ENCODE measurements around the gene TAF4B.
"Not testable (repeated sequence)": the region's sequence is repeated elsewhere in the genome, so short reads cannot be mapped to it uniquely, and the experiment has no call there.

Gene TAF4B

GRCh38 chr18:26226229-26227050, at the start of gene TAF4B:
Gene TAF4B (plus strand): TSS chr18:26226445. CDS start chr18:26226934, 489 bp downstream.
- peak; percentile 90 to 94 (median 92) for DNase-seq (ENCODE audit: low read depth in 2 of 3, low spot score in 2 of 3)

GRCh38 chr18:26181343-26181826, 44.9 kb upstream of the TAF4B start:
- DNase-seq (ENCODE audit: low read depth in 2 of 3, low spot score in 2 of 3): no peak

- DNase-seq (ENCODE audit: low read depth in 2 of 3, low spot score in 2 of 3): no peak
These were observed 42.7 kb upstream of the TAF4B start for GRCh38 chr18:26183395-26184112.

GRCh38 chr18:26185267-26185666, 41.0 kb upstream of the TAF4B start:
- DNase-seq (ENCODE audit: low read depth in 2 of 3, low spot score in 2 of 3): no peak

DNA sequence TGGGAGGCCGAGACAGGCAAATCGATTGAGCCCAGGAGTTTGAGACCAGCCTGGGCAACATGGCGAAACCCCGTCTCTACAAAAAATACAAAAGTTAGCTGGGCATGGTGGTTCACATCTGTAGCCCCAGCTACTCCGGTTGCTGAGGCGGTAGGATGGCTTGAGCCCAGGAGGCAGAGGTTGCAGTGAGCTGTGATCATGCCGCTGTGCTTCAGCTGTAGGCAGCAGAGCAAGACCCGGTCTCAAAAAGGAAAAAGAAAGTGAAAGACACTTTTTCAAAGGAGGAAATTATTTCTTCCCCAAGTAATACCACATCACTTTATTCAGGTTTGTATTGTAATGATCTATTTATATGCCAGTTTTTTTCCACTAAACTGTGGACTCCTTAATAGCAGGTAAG, 35.7 kb upstream of the TAF4B start:
- DNase-seq (ENCODE audit: low read depth in 2 of 3, low spot score in 2 of 3): peak in 1 of 3 experiments; percentile 5

DNA sequence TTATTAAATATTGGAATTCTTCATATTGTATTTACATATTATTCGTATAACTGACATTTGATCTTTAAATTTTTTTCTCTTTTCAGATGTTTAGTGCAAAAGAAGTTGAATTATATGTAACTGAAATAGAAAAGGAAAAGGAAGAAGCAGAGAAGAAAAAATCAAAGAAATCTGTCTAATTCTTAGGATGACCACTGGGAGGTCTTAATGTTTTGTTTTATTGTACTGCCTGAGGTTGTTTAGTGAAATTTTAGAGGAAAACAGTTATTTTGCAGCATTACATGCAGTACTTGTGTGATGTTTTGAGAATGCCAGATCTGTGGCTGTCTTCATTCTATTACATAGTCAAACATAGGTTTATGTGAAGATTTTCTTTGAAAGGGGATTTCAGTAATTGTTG, 34.0 kb upstream of the TAF4B start:
- no peak for DNase-seq (ENCODE audit: low read depth in 2 of 3, low spot score in 2 of 3)

- DNase-seq (ENCODE audit: low read depth in 2 of 3, low spot score in 2 of 3): no peak
These were observed 29.6 kb upstream of the TAF4B start for GRCh38 chr18:26196605-26197004.

- not testable (repeated sequence) for DNase-seq (ENCODE audit: low read depth in 2 of 3, low spot score in 2 of 3)
These were observed 24.2 kb upstream of the TAF4B start for GRCh38 chr18:26202001-26202400.

DNA sequence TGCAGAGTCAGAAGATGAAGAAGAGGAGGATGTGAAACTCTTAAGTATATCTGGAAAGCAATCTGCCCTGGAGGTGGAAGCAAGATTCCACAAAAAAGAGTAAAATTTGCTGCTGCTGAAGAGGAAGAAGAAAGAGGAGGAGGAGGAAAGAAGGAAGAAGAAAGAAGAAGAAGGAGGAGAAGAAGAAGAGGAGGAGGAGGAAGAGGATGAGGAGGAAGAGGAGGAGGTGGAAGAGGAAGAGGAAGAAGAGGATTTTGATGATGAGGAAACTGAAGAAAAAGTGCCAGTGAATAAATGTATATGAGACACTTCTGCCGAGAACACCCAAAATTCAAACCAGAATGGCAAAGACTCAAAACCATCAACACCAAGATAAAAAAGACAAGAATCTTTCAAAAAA, 20.9 kb upstream of the TAF4B start:
- no peak for DNase-seq (ENCODE audit: low read depth in 2 of 3, low spot score in 2 of 3)

DNA sequence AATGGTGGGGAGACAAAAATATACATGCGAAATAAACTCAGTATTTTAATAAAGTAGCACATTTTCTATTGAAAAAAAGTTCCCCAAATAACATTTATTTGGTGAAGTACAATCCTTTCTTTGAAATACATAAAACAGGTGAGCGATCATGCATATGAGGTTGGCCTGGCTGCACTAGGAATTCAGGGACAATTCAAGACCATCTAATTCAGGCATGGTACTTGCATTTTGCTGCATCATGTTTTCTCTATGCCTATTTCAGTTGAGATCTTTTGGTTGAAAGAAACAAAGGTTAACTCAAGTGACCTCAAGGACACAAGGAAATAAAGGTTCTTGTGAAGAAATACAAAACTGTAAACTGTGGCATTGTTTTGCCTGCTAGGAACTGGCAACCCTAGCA, 19.8 kb upstream of the TAF4B start:
- DNase-seq (ENCODE audit: low read depth in 2 of 3, low spot score in 2 of 3): no peak

DNA sequence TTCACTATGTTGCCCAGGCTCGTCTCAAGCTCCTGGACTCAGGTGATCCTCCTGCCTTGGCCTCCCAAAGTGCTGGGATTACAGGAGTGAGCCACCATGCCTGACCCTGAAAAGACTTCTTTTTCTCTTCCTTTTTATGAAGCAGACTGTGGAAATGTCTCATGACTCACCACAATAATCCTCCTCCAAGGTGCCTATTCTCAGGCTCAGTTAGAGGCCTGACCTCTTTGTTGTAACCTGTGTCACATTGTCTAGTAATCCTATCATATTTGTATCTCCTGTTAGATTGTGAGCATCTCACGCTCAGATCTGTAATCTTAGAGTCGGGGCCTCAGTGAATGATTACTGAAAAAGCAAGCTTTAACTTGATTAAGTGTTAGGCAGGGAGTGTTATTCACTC, 18.3 kb upstream of the TAF4B start:
- no peak for DNase-seq (ENCODE audit: low read depth in 2 of 3, low spot score in 2 of 3)

GRCh38 chr18:26208977-26209376, 17.3 kb upstream of the TAF4B start:
- no peak for DNase-seq (ENCODE audit: low read depth in 2 of 3, low spot score in 2 of 3)

GRCh38 chr18:26210147-26210546, 16.1 kb upstream of the TAF4B start:
- no peak for DNase-seq (ENCODE audit: low read depth in 2 of 3, low spot score in 2 of 3)

GRCh38 chr18:26215247-26215970, 10.8 kb upstream of the TAF4B start:
- DNase-seq (ENCODE audit: low read depth in 2 of 3, low spot score in 2 of 3): no peak

GRCh38 chr18:26225022-26225693, 1.1 kb upstream of the TAF4B start:
- DNase-seq (ENCODE audit: low read depth in 2 of 3, low spot score in 2 of 3): no peak

GRCh38 chr18:26225915-26226228, 373 bp upstream of the TAF4B start:
- DNase-seq (ENCODE audit: low read depth in 2 of 3, low spot score in 2 of 3): no peak

GRCh38 chr18:26227051-26227670, 916 bp downstream of the TAF4B start:
- DNase-seq (ENCODE audit: low read depth in 2 of 3, low spot score in 2 of 3): no peak

GRCh38 chr18:26228562-26229260, 2.5 kb downstream of the TAF4B start:
- DNase-seq (ENCODE audit: low read depth in 2 of 3, low spot score in 2 of 3): no peak

DNA sequence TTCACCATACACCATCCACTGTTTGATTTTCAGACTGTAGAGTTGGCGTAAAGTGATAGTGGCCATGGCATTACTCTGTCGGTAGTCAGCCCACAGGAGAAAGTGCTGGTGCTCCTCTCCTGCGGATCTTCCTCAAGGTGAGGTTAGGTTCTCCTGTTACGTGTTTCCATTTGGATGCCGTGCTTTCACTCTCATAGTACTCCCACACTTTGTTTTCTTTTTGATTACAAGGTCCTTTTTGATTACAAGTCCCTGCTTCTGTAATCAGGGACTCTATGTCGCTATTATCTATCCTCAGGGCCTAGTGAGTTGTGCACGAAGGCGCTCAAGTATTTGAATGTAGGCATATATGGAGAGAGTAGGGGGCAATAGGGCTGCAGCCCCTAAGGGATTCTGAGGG, 4.3 kb downstream of the TAF4B start:
- DNase-seq (ENCODE audit: low read depth in 2 of 3, low spot score in 2 of 3): no peak

DNA sequence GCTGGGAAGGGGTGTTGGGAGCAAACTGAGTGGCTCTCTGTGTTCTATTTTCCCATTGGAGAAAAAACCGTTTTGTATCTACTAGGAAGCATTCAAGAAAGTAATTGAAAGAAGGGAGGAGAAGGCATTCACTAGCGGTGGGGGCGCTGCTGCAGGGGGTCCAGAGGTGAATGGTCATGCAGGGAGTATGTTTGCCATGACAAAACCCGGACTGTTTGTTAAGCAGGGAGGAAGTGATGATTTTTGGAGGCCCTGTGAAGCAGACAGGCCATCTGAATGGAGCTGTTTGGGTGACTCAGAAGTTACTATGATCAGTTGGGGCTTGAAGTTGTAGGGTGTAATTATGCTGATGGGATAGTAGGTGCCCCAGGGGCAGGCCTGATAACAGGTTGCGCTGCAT, 7.0 kb downstream of the TAF4B start:
- no peak for DNase-seq (ENCODE audit: low read depth in 2 of 3, low spot score in 2 of 3)
